ENCODE measurements around the gene ATG4D. TPM values are rescaled to one million over a fixed set of nuclear protein-coding genes. Genes with fewer than 3 reads are reported as not detected.
A peak's percentile ranks its signal among the peaks of the same experiment; 100 is the strongest.

The ATG4D gene
- total RNA-seq, 6 experiments from 2014 or later, result 8.1 to 19.7 (median 11.8) TPM

- DNase-seq (no peak), ATAC-seq (no peak)
- Histone ChIP-seq H3K27ac (peak overlapping the region in 2 of 3 donors; percentile 81 to 85), H3K4me3 (peak overlapping the region; percentile 93 to 99 (median 97)), H3K36me3 (peaks cover 0 to 17% (median 0%) of the 10 kb centered on the region in 4 donors), H3K9me3 (no peaks in the 10 kb centered on the region), H3K4me1 (peaks cover 0 to 13% (median 2%) of the 10 kb centered on the region in 4 donors), H3K27me3 (no peaks in the 10 kb centered on the region)
- no peak for TF ChIP-seq POLR2A (IDR thresholded peaks at IDR 0.05)
- TF ChIP-seq CTCF (IDR thresholded peaks at IDR 0.05), result no peak
- WGBS (ENCODE audit: insufficient coverage, low coverage, low lambda C conversion rate, missing lambda C conversion rate), result 52% methylated on average over 6 of the region's 8 CpGs
- intact Hi-C loops (cut with DNase I), result no loop called here
Observed at GRCh38 chr19:10543059-10543419, 665 bp upstream of the ATG4D start.

- peak; percentile 51 to 59 (median 54) for ATAC-seq
- peak overlapping the region; percentile 93 to 99 (median 97) for H3K4me3 ChIP-seq
- intact Hi-C loops (cut with DNase I), result no loop called here
- DNase-seq, result peak; percentile 60 to 73 (median 65)
- no peaks in the 10 kb centered on the region for H3K9me3 ChIP-seq
- 28% methylated on average over 10 of the region's 22 CpGs for WGBS (ENCODE audit: insufficient coverage, low coverage, low lambda C conversion rate, missing lambda C conversion rate)
- H3K36me3 ChIP-seq, result peaks cover 0 to 28% (median 2%) of the 10 kb centered on the region in 4 donors
- H3K27ac ChIP-seq, result peak overlapping the region; percentile 81 to 89 (median 85)
- TF ChIP-seq CTCF (IDR thresholded peaks at IDR 0.05) (no peak), POLR2A (IDR thresholded peaks at IDR 0.05) (no peak)
- H3K27me3 ChIP-seq, result no peaks in the 10 kb centered on the region
- peaks cover 0 to 13% (median 2%) of the 10 kb centered on the region in 4 donors for H3K4me1 ChIP-seq
Observed at GRCh38 chr19:10544242-10544752, 593 bp downstream of the ATG4D start.

- Histone ChIP-seq H3K4me3 (peak overlapping the region; percentile 93 to 99 (median 97)), H3K9me3 (no peaks in the 10 kb centered on the region), H3K36me3 (peaks cover 0 to 33% (median 4%) of the 10 kb centered on the region in 4 donors), H3K27me3 (no peaks in the 10 kb centered on the region), H3K27ac (peak overlapping the region; percentile 81 to 89 (median 85)), H3K4me1 (peaks cover 0 to 13% (median 2%) of the 10 kb centered on the region in 4 donors)
- TF ChIP-seq CTCF (IDR thresholded peaks at IDR 0.05), result no peak
- TF ChIP-seq POLR2A (IDR thresholded peaks at IDR 0.05), result peak; percentile 40
- DNase-seq (peak in 1 of 3 donors; percentile 63), ATAC-seq (peak; percentile 4 to 26 (median 20))
- WGBS (ENCODE audit: insufficient coverage, low coverage, low lambda C conversion rate, missing lambda C conversion rate), result 10% methylated on average over 1 of the region's 23 CpGs
- intact Hi-C loops (cut with DNase I), result no loop called here
Observed at GRCh38 chr19:10544753-10545251, 1.1 kb downstream of the ATG4D start.

GRCh38 chr19:10546817-10547216, 3.1 kb downstream of the ATG4D start:
- Histone ChIP-seq H3K27me3 (no peaks in the 10 kb centered on the region), H3K4me3 (no peak overlapping the region), H3K36me3 (peaks cover 0 to 47% (median 7%) of the 10 kb centered on the region in 4 donors), H3K9me3 (no peaks in the 10 kb centered on the region), H3K4me1 (peaks cover 0 to 13% (median 2%) of the 10 kb centered on the region in 4 donors), H3K27ac (no peak overlapping the region)
- ATAC-seq, result no peak
- WGBS (ENCODE audit: insufficient coverage, low coverage, low lambda C conversion rate, missing lambda C conversion rate), result no CpG with 5 or more reads among the region's 17 CpGs
- intact Hi-C loops (cut with DNase I), result no loop called here
- no peak for TF ChIP-seq POLR2A (IDR thresholded peaks at IDR 0.05)
- no peak for TF ChIP-seq CTCF (IDR thresholded peaks at IDR 0.05)
- DNase-seq, result no peak
